Neural progenitor cell (in vitro differentiated cells): ENCODE results near the gene ARHGEF4.

Source experiments
- EZH2 ChIP-seq: fragments of 200-600 bp; sonication (generic); IDR thresholded peaks from 2 replicates; pipeline ENCODE4 v1.6.1; 2017; ENCODE audit warnings: antibody characterized with exemption, mild to moderate bottlenecking, moderate library complexity
- EZH2phosphoT487 ChIP-seq: fragments of 200-600 bp; sonication (generic); IDR thresholded peaks from 2 replicates; pipeline ENCODE4 v1.6.1; 2017; ENCODE audit warnings: antibody characterized with exemption
- TF ChIP-seq, protein P1 (sequence below): fragments of 200-600 bp; sonication (generic); IDR thresholded peaks from 2 replicates; pipeline ENCODE4 v1.5.1; 2017; ENCODE audit warnings: antibody characterized with exemption, mild to moderate bottlenecking

DNA sequence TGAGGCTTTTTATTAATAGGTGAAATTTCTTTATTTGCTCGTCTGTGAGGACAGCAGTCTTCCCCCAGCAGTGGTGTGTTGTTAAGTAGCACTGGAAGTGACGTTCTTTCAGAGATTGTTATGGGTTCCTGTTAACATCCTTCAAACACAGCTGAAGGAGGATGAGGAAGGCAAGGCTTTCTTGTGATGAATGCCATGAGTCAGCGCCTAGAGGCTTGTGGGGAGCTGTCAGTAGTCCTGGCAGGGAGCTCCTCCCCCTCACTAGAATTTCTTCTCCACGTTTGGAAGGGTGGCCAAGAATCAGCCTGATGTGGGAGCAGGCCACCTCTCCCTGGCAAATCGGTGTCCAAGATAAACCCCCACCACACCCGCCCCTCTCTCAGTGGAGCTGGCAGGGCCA lies 113.2 kb downstream of the ARHGEF4 start:
- TF ChIP-seq, protein P1, sequence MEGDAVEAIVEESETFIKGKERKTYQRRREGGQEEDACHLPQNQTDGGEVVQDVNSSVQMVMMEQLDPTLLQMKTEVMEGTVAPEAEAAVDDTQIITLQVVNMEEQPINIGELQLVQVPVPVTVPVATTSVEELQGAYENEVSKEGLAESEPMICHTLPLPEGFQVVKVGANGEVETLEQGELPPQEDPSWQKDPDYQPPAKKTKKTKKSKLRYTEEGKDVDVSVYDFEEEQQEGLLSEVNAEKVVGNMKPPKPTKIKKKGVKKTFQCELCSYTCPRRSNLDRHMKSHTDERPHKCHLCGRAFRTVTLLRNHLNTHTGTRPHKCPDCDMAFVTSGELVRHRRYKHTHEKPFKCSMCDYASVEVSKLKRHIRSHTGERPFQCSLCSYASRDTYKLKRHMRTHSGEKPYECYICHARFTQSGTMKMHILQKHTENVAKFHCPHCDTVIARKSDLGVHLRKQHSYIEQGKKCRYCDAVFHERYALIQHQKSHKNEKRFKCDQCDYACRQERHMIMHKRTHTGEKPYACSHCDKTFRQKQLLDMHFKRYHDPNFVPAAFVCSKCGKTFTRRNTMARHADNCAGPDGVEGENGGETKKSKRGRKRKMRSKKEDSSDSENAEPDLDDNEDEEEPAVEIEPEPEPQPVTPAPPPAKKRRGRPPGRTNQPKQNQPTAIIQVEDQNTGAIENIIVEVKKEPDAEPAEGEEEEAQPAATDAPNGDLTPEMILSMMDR: no peak
- TF ChIP-seq EZH2 (no peak), EZH2phosphoT487 (no peak)
